K562 (cell line): ENCODE data around the gene SLC27A2. TPM values are rescaled to one million over a fixed set of nuclear protein-coding genes. Genes with fewer than 3 reads are reported as not detected.

Experiments used
- ATF7 ChIP-seq: fragments of 450-650 bp; IDR thresholded peaks from 2 replicates; pipeline ENCODE4 v1.7.1; 2014; ENCODE audit warnings: mild to moderate bottlenecking, moderate library complexity
- BRCA1 ChIP-seq, 2 experiments: fragments of 450-650 bp in 1 of 2; sonication (generic) in 1 of 2; formaldehyde crosslinking in 1 of 2; IDR thresholded peaks; 2 replicates each; pipeline versions ENCODE4 v1.5.0 to v1.6.1; 2017 to 2020; ENCODE audit warnings: mild to moderate bottlenecking in 1 of 2, missing genetic modification reagents in 1 of 2
- CTCF ChIP-seq, 3 experiments: IDR thresholded peaks in 2 of 3; conservative IDR thresholded peaks in 1 of 3; 2 replicates each; pipeline ENCODE4 v1.5.1; 2011 to 2012; ENCODE audit warnings: low read length in 3 of 3, mild to moderate bottlenecking in 3 of 3, control low read depth in 2 of 3, improper control_type of control experiment in 1 of 3, inconsistent platforms in 1 of 3, low read depth in 1 of 3, mixed read lengths in 1 of 3, moderate library complexity in 1 of 3; ENCODE audit not compliant: insufficient read depth in 2 of 3
- DNMT1 ChIP-seq: fragments of 450-650 bp; IDR thresholded peaks from 2 replicates; pipeline ENCODE4 v1.6.1; 2016; ENCODE audit warnings: antibody characterized with exemption, mild to moderate bottlenecking
- EWSR1 ChIP-seq: fragments of 450-650 bp; IDR thresholded peaks from 2 replicates; pipeline ENCODE4 v1.6.1; 2018; ENCODE audit warnings: borderline replicate concordance, mild to moderate bottlenecking, low read depth, moderate library complexity; ENCODE audit not compliant: partially characterized antibody
- GATA2 ChIP-seq: sonication (generic); formaldehyde crosslinking; IDR thresholded peaks from 2 replicates; pipeline ENCODE4 v1.4.0; 2020; ENCODE audit warnings: mild to moderate bottlenecking, missing genetic modification reagents
- GTF2B ChIP-seq: IDR thresholded peaks from 2 replicates; pipeline ENCODE4 v1.6.1; 2011; ENCODE audit not compliant: insufficient read length; ENCODE audit errors: extremely low read depth
- HDAC1 ChIP-seq, 2 experiments: fragments of 450-650 bp; IDR thresholded peaks; 2 replicates each; pipeline ENCODE4 v1.6.1; 2016 to 2017; ENCODE audit warnings: inconsistent platforms in 1 of 2, mild to moderate bottlenecking in 1 of 2, moderate library complexity in 1 of 2
- HDAC2 ChIP-seq: fragments of 450-650 bp; IDR thresholded peaks from 2 replicates; pipeline ENCODE4 v1.6.1; 2016; ENCODE audit warnings: mild to moderate bottlenecking
- HINFP ChIP-seq: fragments of 450-650 bp; conservative IDR thresholded peaks from 2 replicates; pipeline ENCODE4 v1.6.1; 2016; ENCODE audit warnings: missing genetic modification characterization, low read depth, mild to moderate bottlenecking, control low read depth, missing compliant biosample characterization
- MAX ChIP-seq: sonication (generic); formaldehyde crosslinking; IDR thresholded peaks from 2 replicates; pipeline ENCODE4 v1.9.0; 2022; ENCODE audit warnings: mild to moderate bottlenecking, missing genetic modification reagents
- MBD2 ChIP-seq: sonication (generic); IDR thresholded peaks from 2 replicates; pipeline ENCODE4 v1.6.1; 2016; ENCODE audit warnings: low read depth, borderline replicate concordance
- MTA1 ChIP-seq: fragments of 450-650 bp; IDR thresholded peaks from 2 replicates; pipeline ENCODE4 v1.6.1; 2017; ENCODE audit warnings: borderline replicate concordance
- NR3C1 ChIP-seq: sonication (generic); formaldehyde crosslinking; IDR thresholded peaks from 2 replicates; pipeline ENCODE4 v1.8.1; 2022; ENCODE audit warnings: missing genetic modification reagents
- SMARCC2 ChIP-seq: fragments of 450-650 bp; IDR thresholded peaks from 2 replicates; pipeline ENCODE4 v1.6.1; 2017; ENCODE audit warnings: antibody characterized with exemption, moderate library complexity, mild to moderate bottlenecking, low read depth
- TRIM25 ChIP-seq: fragments of 450-650 bp; IDR thresholded peaks from 2 replicates; pipeline ENCODE4 v1.7.0; 2016; ENCODE audit warnings: borderline replicate concordance
- ZNF124 ChIP-seq: sonication (generic); formaldehyde crosslinking; IDR thresholded peaks from 2 replicates; pipeline ENCODE4 v1.8.1; 2022; ENCODE audit warnings: missing genetic modification reagents
- ZNF41 ChIP-seq: fragments of 250-450 bp; sonication (Bioruptor Pico); conservative IDR thresholded peaks from 2 replicates; pipeline ENCODE4 v1.4.0; 2020; ENCODE audit warnings: mild to moderate bottlenecking
- ZNF511 ChIP-seq: sonication (generic); formaldehyde crosslinking; IDR thresholded peaks from 2 replicates; pipeline ENCODE4 v1.8.0; 2022; ENCODE audit warnings: mild to moderate bottlenecking, missing genetic modification reagents
- ZNF785 ChIP-seq: fragments of 250-450 bp; sonication (Bioruptor Pico); IDR thresholded peaks from 2 replicates; pipeline ENCODE4 v1.4.0; 2020; ENCODE audit warnings: mild to moderate bottlenecking
- polyA plus RNA-seq, 8 experiments: library from polyadenylated mRNA; depleted of rRNA in 4 of 8; stranded (reverse) in 5 of 8; unstranded in 3 of 8; fragments of >200 nt; fragmentation: Nextera tagmentation in 2 of 8; fragmentation: Illumina TruSeq in 1 of 8; extraction: Ambion mirVana in 2 of 8; extraction: Trizol in 1 of 8; gene quantifications; 2 replicates each; pipeline versions ENCODE4 v1.2.1 to v1.2.3, GENCODE V29; 2011 to 2014; ENCODE audit warnings: inconsistent platforms in 1 of 8, missing spikeins in 1 of 8
- total RNA-seq, 7 experiments: library from RNA; depleted of rRNA in 6 of 7; stranded (reverse); fragments of >200 nt in 6 of 7; fragmentation: Illumina TruSeq in 2 of 7; extraction: Trizol in 2 of 7; gene quantifications; 2 replicates each; pipeline versions ENCODE4 v1.2.1 to v1.2.3, GENCODE V29; 2011 to 2021; ENCODE audit warnings: low replicate concordance in 1 of 7

The SLC27A2 gene
- total and polyA plus RNA-seq, 9 of the 15 experiments (the other 6 are each of a cell fraction or from before 2014, with no cell fraction given): 4.9 to 38.0 (median 22.7) TPM

GRCh38 chr15:50137330-50137761 is 44.6 kb upstream of the SLC27A2 start (continued):
- TF ChIP-seq TRIM25 (no peak), MTA1 (0 out of 2 replicates have a peak, but pooled peaks have one; percentile 62), NR3C1 (CRISPR knock-in tag) (no peak), ATF7 (peak; percentile 87), MBD2 (peak; percentile 45; the same call in 1 of the 2 replicates), SMARCC2 (peak; percentile 80; the same call in 1 of the 2 replicates), CTCF (IDR thresholded peaks at IDR 0.05 in 2 of 3, conservative IDR thresholded peaks at IDR 0.05 in 1 of 3; ENCODE audit: insufficient read depth in 2 of 3, low read depth in 1 of 3, low read length in 3 of 3) (no peak), GATA2 (peak; percentile 57; the same call in 1 of the 2 replicates), GTF2B (no peak), ZNF511 (CRISPR knock-in tag) (no peak), ZNF124 (no peak), MAX (CRISPR knock-in tag) (no peak), HINFP (tag) (no peak), BRCA1 (IDR thresholded peaks at IDR 0.05) (no peak), BRCA1 (CRISPR knock-in tag; IDR thresholded peaks at IDR 0.05) (no peak), ZNF41 (CRISPR knock-in tag) (no peak), HDAC1 (IDR thresholded peaks at IDR 0.05) (0 out of 4 replicates have a peak, but pooled peaks of 1 of the 2 experiments have one; percentile 46), DNMT1 (no peak), ZNF785 (CRISPR knock-in tag) (no peak), EWSR1 (no peak), HDAC2 (0 out of 2 replicates have a peak, but pooled peaks have one; percentile 56)
